Measurements from ENCODE around the gene BLNK. TPM values are rescaled to one million over a fixed set of nuclear protein-coding genes. Genes with fewer than 3 reads are reported as not detected.

The BLNK gene
- total RNA-seq, 1 donor from 2014 or later = not detected

DNA sequence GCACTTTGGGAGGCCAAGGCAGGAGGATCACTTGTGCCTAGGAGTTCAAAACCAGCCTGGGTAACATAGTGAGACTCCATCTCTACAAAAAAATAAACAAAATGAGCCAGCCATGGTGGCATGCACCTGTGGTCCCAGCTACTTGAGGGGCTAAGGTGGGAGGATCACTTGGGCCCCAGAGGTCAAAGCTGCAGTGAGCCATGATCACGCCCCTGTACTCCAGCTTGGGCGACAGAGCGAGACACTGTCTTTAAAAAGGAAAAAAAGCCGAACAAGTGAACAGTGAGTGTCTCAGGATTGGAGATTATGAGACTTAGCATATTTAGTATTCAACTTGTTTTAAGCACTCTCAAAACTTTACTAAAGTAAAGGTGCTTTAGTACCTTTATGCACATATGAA, 28.1 kb downstream of the BLNK start:
- H3K4me1 Mint-ChIP-seq = no peaks in the 10 kb centered on the region
- H3K4me3 Mint-ChIP-seq = no peak overlapping the region
- TF ChIP-seq CTCF (conservative IDR thresholded peaks at IDR 0.05) = no peak
- DNase-seq (ENCODE audit: low read depth, low spot score) = no peak
- no peaks in the 10 kb centered on the region for H3K27me3 Mint-ChIP-seq (ENCODE audit: low read depth)
- H3K9me3 Mint-ChIP-seq = peaks cover 3% of the 10 kb centered on the region
- H3K27ac Mint-ChIP-seq (ENCODE audit: unreplicated experiment) = no peak overlapping the region
- no peaks in the 10 kb centered on the region for H3K36me3 Mint-ChIP-seq (ENCODE audit: low read depth)

- H3K27ac Mint-ChIP-seq (ENCODE audit: unreplicated experiment) = no peak overlapping the region
- no peaks in the 10 kb centered on the region for H3K4me1 Mint-ChIP-seq
- H3K4me3 Mint-ChIP-seq = no peak overlapping the region
- H3K36me3 Mint-ChIP-seq (ENCODE audit: low read depth) = no peaks in the 10 kb centered on the region
- H3K9me3 Mint-ChIP-seq = peaks cover 2% of the 10 kb centered on the region
- no peak for TF ChIP-seq CTCF (conservative IDR thresholded peaks at IDR 0.05)
- DNase-seq (ENCODE audit: low read depth, low spot score) = no peak
- H3K27me3 Mint-ChIP-seq (ENCODE audit: low read depth) = no peaks in the 10 kb centered on the region
Measured at GRCh38 chr10:96242822-96243221, 28.5 kb downstream of the BLNK start.

- H3K4me1 Mint-ChIP-seq = no peaks in the 10 kb centered on the region
- H3K27me3 Mint-ChIP-seq (ENCODE audit: low read depth) = peaks cover 4% of the 10 kb centered on the region
- no peaks in the 10 kb centered on the region for H3K36me3 Mint-ChIP-seq (ENCODE audit: low read depth)
- no peak for TF ChIP-seq CTCF (conservative IDR thresholded peaks at IDR 0.05)
- H3K4me3 Mint-ChIP-seq = no peak overlapping the region
- no peaks in the 10 kb centered on the region for H3K9me3 Mint-ChIP-seq
- DNase-seq (ENCODE audit: low read depth, low spot score) = no peak
- no peak overlapping the region for H3K27ac Mint-ChIP-seq (ENCODE audit: unreplicated experiment)
Measured at GRCh38 chr10:96238646-96239623, 32.4 kb downstream of the BLNK start.

DNA sequence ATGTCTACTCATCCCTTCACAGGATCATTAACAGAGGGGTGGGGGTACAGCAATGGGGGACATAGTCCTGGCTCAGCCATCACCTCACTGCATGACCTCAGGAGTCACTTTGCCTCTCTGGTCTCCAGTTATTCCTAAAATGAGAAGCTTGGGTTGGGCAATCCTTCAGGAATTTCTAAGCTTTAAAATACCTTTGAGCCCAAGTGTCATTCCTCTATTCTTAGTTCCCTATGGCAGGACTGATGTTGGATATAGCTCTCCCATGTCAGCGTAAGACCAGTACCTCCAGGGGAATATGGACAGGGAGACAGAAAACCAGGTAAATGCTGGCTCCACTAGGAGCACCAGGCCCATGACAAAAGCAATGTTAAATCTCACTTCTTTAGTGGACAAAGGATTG, 34.5 kb downstream of the BLNK start:
- DNase-seq (ENCODE audit: low read depth, low spot score) = no peak
- Mint-ChIP-seq H3K4me1 (no peaks in the 10 kb centered on the region), H3K27ac (ENCODE audit: unreplicated experiment) (no peak overlapping the region), H3K36me3 (ENCODE audit: low read depth) (no peaks in the 10 kb centered on the region), H3K27me3 (ENCODE audit: low read depth) (peaks cover 4% of the 10 kb centered on the region), H3K9me3 (no peaks in the 10 kb centered on the region), H3K4me3 (no peak overlapping the region)
- TF ChIP-seq CTCF (conservative IDR thresholded peaks at IDR 0.05) = no peak

DNA sequence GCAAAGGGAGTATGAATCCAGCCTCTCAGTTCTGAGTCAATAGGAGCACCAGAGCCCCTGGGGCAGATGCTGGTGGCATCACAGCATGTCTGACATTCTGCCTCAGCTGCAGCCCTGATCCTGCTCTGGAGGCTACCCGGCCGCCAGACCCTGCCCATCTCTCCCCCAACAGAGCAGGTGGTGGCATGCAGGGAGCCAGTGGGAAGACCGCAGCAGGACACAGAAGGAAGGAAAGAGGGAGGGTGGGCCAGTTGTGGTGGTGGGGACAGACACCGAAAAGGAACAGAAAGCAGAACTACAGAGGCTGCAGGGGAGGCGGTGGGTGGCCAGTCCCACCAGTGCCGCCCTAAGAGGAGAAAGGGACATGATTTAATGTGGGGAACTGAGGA, 35.3 kb downstream of the BLNK start:
- DNase-seq (ENCODE audit: low read depth, low spot score) = no peak
- Mint-ChIP-seq H3K4me3 (no peak overlapping the region), H3K36me3 (ENCODE audit: low read depth) (no peaks in the 10 kb centered on the region), H3K27ac (ENCODE audit: unreplicated experiment) (no peak overlapping the region), H3K9me3 (no peaks in the 10 kb centered on the region), H3K4me1 (no peaks in the 10 kb centered on the region), H3K27me3 (ENCODE audit: low read depth) (peaks cover 4% of the 10 kb centered on the region)
- TF ChIP-seq CTCF (conservative IDR thresholded peaks at IDR 0.05) = no peak
